Measurements from ENCODE around the gene ZNF587.
"Not testable (repeated sequence)": the region's sequence is repeated elsewhere in the genome, so short reads cannot be mapped to it uniquely, and the experiment has no call there.

ZNF587 gene

DNA sequence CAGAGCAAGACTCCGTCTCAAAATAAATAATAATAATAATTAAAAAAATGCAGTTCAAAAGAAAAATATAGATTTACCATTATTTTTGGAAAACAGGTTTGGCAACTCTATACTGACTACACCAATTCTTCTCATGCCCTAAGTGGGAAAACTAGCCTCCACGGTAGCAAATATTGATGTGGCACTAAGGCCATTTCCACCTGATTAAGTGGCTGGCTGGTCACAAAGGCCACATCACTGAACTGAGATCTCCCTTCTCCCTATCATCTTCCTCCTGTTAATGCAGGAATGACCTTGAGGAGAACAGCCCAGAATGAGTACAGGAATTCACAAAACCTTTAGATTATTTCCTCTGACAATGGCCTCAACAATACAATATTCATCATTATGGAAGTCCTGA lies 20.6 kb downstream of the ZNF587 start:
- peaks cover 59% of the 10 kb centered on the region for H3K36me3 ChIP-seq (ENCODE audit: insufficient read depth, low read length)
- TF ChIP-seq FOXP2 (optimal IDR thresholded peaks at IDR 0.05; ENCODE audit: control extremely low read depth, extremely low read length, insufficient read depth) (no peak), EZH2 (IDR thresholded peaks at IDR 0.05) (no peak), POLR2AphosphoS5 (IDR thresholded peaks at IDR 0.05; ENCODE audit: borderline replicate concordance, low read depth, low read length) (no peak; the same call in 1 of the 2 replicates)
- H3K4me3 ChIP-seq, result no peak overlapping the region

DNA sequence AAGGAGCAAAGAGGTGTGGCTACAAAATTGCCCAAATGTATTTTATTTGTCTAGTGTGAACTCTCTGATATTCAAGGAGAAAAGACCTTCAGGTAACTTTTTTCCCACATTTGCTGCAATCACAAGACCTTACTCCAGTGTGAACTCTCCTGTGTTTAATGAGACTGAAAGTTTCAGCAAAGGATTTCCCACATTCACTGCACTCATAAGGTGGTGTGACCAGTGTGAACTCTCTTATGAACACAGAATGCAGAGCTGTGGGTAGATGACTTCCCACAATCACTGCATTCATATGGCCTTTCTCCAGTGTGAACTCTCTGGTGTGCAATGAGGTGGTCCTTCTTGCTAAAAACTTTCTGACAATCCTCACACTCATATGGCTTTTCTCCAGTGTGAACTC lies 22.8 kb downstream of the ZNF587 start:
- H3K9me3 ChIP-seq (ENCODE audit: low read depth, low read length), result peaks cover 31% of the 10 kb centered on the region
- no peak overlapping the region for H3K4me3 ChIP-seq
- TF ChIP-seq POLR2AphosphoS5 (IDR thresholded peaks at IDR 0.05; ENCODE audit: borderline replicate concordance, low read depth, low read length), result no peak; the same call in 1 of the 2 replicates
- TF ChIP-seq EZH2 (IDR thresholded peaks at IDR 0.05), result no peak
- TF ChIP-seq FOXP2 (optimal IDR thresholded peaks at IDR 0.05; ENCODE audit: control extremely low read depth, extremely low read length, insufficient read depth), result no peak
- no peak for DNase-seq (ENCODE audit: low read depth, low spot score)
- peaks cover 56% of the 10 kb centered on the region for H3K36me3 ChIP-seq (ENCODE audit: insufficient read depth, low read length)
- H3K27ac ChIP-seq, result no peak overlapping the region
- no peak overlapping the region for H3K9ac ChIP-seq (ENCODE audit: insufficient read length)

More for the DNA sequence above, 20.6 kb downstream of the ZNF587 start:
- H3K9ac ChIP-seq (ENCODE audit: insufficient read length), result no peak overlapping the region
- DNase-seq (ENCODE audit: low read depth, low spot score), result no peak
- peaks cover 40% of the 10 kb centered on the region for H3K9me3 ChIP-seq (ENCODE audit: low read depth, low read length)
- H3K27ac ChIP-seq, result no peak overlapping the region

DNA sequence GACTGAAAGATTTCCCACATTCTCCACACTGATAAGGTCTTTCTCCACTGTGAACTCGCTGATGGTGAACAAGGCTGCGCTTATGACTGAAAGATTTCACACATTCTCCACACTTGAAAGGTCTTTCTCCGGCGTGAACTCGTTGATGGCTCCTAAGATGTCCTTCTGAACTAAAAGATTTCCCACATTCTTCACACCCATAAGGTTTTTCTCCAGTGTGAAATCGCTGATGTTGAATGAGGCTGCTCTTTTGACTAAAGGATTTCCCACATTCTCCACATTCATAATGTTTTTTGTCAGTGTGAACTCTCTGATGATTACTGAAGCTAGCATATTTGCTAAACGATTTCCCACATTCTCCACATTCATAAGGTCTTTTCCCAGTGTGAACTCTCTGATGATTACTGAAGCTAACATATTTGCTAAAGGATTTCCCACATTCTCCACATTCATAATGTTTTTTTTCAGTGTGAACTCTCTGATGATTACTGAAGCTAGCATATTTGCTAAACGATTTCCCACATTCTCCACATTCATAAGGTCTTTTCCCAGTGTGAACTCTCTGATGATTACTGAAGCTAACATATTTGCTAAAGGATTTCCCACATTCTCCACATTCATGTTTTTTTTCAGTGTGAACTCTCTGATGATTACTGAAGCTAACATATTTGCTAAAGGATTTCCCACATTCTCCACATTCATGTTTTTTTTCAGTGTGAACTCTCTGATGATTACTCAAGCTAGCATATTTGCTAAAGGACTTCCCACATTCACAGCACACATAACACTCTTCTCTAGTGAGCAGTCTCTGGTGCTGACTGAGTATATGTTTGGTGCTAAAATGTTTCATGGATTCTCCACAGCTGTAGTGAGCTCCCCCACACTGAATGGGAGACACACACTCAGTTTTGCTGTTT lies 24.5 kb downstream of the ZNF587 start:
- H3K4me3 ChIP-seq; DNase-seq (ENCODE audit: low read depth, low spot score); H3K9ac ChIP-seq (ENCODE audit: insufficient read length); H3K27ac ChIP-seq: not testable (repeated sequence)
- Histone ChIP-seq H3K9me3 (ENCODE audit: low read depth, low read length) (peaks cover 30% of the 10 kb centered on the region), H3K36me3 (ENCODE audit: insufficient read depth, low read length) (peaks cover 50% of the 10 kb centered on the region)

- Histone ChIP-seq H3K27ac (no peak overlapping the region), H3K9ac (ENCODE audit: insufficient read length) (no peak overlapping the region), H3K9me3 (ENCODE audit: low read depth, low read length) (no peaks in the 10 kb centered on the region; the same call in 1 of the 2 replicates), H3K36me3 (ENCODE audit: insufficient read depth, low read length) (peaks cover 46% of the 10 kb centered on the region), H3K4me3 (no peak overlapping the region)
- no peak for DNase-seq (ENCODE audit: low read depth, low spot score)
- TF ChIP-seq FOXP2 (optimal IDR thresholded peaks at IDR 0.05; ENCODE audit: control extremely low read depth, extremely low read length, insufficient read depth) (no peak), EZH2 (IDR thresholded peaks at IDR 0.05) (no peak), POLR2AphosphoS5 (IDR thresholded peaks at IDR 0.05; ENCODE audit: borderline replicate concordance, low read depth, low read length) (no peak)
These were observed 36.4 kb downstream of the ZNF587 start for GRCh38 chr19:57886046-57886445.

GRCh38 chr19:57887195-57887941 lies 37.7 kb downstream of the ZNF587 start:
- H3K4me3 ChIP-seq, result peak overlapping the region; percentile 76; the same call in 1 of the 2 replicates
- H3K9ac ChIP-seq (ENCODE audit: insufficient read length), result no peak overlapping the region
- H3K27ac ChIP-seq, result no peak overlapping the region
- TF ChIP-seq POLR2AphosphoS5 (IDR thresholded peaks at IDR 0.05; ENCODE audit: borderline replicate concordance, low read depth, low read length) (no peak), EZH2 (IDR thresholded peaks at IDR 0.05) (no peak), FOXP2 (optimal IDR thresholded peaks at IDR 0.05; ENCODE audit: control extremely low read depth, extremely low read length, insufficient read depth) (no peak)
- no peaks in the 10 kb centered on the region; the same call in 1 of the 2 replicates for H3K9me3 ChIP-seq (ENCODE audit: low read depth, low read length)
- no peak for DNase-seq (ENCODE audit: low read depth, low spot score)
- peaks cover 46% of the 10 kb centered on the region for H3K36me3 ChIP-seq (ENCODE audit: insufficient read depth, low read length)

DNA sequence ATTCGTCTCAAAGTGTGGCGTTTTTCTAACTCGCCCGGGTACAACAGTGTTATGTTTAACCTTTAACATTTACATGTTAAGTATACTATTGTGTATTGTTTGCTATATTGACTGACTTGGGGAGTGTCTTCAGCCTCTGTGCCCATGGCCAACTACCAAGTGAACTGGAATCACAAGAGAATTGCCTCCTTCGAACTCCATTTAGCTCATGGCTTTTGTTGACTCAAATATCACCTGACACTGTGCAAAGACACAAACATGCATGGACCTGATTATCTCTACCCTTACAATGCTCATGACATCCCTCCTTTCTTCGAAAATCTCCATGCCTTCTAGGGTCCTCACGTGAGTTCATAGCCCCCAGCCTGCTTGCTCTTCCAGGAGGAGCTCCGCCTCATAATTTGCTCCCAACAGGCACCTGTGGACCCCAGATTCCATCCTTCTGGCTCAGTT lies 38.5 kb downstream of the ZNF587 start:
- Histone ChIP-seq H3K9me3 (ENCODE audit: low read depth, low read length) (no peaks in the 10 kb centered on the region; the same call in 1 of the 2 replicates), H3K36me3 (ENCODE audit: insufficient read depth, low read length) (peaks cover 41% of the 10 kb centered on the region), H3K4me3 (peak overlapping the region; percentile 76), H3K27ac (no peak overlapping the region), H3K9ac (ENCODE audit: insufficient read length) (peak overlapping the region; percentile 61)
- no peak for DNase-seq (ENCODE audit: low read depth, low spot score)
- TF ChIP-seq EZH2 (IDR thresholded peaks at IDR 0.05) (no peak), POLR2AphosphoS5 (IDR thresholded peaks at IDR 0.05; ENCODE audit: borderline replicate concordance, low read depth, low read length) (no peak), FOXP2 (optimal IDR thresholded peaks at IDR 0.05; ENCODE audit: control extremely low read depth, extremely low read length, insufficient read depth) (no peak)

GRCh38 chr19:57888560-57889231 lies 39.0 kb downstream of the ZNF587 start, which contains the start of gene ZNF814:
TSS of gene ZNF814 (minus strand) at chr19:57889037. CDS start at chr19:57888802, 235 bp downstream.
- peak within 1 kb of the TSS; percentile 76 for H3K4me3 ChIP-seq
- DNase-seq (ENCODE audit: low read depth, low spot score), result peak; percentile 71
- H3K27ac ChIP-seq, result no peak within 1 kb of the TSS
- H3K9me3 ChIP-seq (ENCODE audit: low read depth, low read length), result no peaks in the 10 kb centered on the region; the same call in 1 of the 2 replicates
- no peak for TF ChIP-seq EZH2 (IDR thresholded peaks at IDR 0.05)
- TF ChIP-seq POLR2AphosphoS5 (IDR thresholded peaks at IDR 0.05; ENCODE audit: borderline replicate concordance, low read depth, low read length), result peak; percentile 78; the same call in 1 of the 2 replicates
- H3K9ac ChIP-seq (ENCODE audit: insufficient read length), result peak within 1 kb of the TSS; percentile 61
- peaks cover 38% of the 10 kb centered on the region for H3K36me3 ChIP-seq (ENCODE audit: insufficient read depth, low read length)

DNA sequence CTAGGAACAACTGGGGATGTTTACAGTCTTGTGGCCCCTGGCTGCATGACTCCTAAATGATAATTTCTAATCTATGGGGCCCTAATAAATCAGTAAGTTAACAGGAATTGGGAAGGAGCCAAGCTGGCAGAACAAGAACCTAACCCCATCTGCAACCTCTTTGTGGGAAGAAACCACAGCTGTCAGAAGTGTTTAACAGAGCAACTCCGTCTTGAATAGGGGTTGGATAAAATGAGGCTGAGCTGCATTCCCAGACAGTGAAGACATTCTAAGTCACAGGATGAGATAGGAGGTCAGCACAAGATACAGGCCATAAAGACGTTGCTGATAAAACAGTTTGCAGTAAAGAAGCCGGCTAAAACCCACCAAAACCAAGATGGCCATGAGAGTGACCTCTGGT lies 41.0 kb downstream of the ZNF587 start:
- DNase-seq (ENCODE audit: low read depth, low spot score), result not testable (repeated sequence)

More for the DNA sequence above, 41.0 kb downstream of the ZNF587 start:
- not testable (repeated sequence) for H3K27ac ChIP-seq; H3K4me3 ChIP-seq; H3K9ac ChIP-seq (ENCODE audit: insufficient read length); H3K9me3 ChIP-seq (ENCODE audit: low read depth, low read length)
- peaks cover 21% of the 10 kb centered on the region for H3K36me3 ChIP-seq (ENCODE audit: insufficient read depth, low read length)
